ENCODE data around the gene KIF16B. TPM values are rescaled to one million over a fixed set of nuclear protein-coding genes. Genes with fewer than 3 reads are reported as not detected.

KIF16B gene
- total RNA-seq, 1 experiment from 2014 or later = 15.8 TPM

DNA sequence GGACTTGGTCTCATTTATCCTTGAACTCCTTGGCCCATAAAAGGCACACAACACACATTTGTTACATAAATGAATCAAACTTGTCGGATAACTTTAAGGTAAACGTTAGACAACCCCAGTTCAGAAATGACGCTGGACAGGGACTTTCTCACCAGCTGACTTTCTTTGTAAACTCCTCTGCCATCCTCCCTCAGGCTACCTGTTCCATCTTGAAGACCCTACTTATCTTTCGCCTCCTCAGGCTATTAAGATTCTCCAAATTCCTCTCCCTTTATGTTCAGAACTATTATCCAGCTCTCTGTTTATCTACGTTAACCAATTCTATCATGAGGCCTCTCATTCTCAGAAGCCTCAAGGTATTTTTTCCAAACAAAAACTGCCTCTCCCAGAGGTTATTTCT lies 47.7 kb upstream of the KIF16B start:
- peaks cover 10% of the 10 kb centered on the region for H3K4me1 Mint-ChIP-seq (ENCODE audit: insufficient read depth, unreplicated experiment)
- H3K36me3 Mint-ChIP-seq (ENCODE audit: insufficient read depth, unreplicated experiment) = no peaks in the 10 kb centered on the region
- TF ChIP-seq CTCF (IDR thresholded peaks at IDR 0.05; ENCODE audit: unreplicated experiment) = no peak
- H3K4me3 Mint-ChIP-seq (ENCODE audit: unreplicated experiment) = no peak overlapping the region
- intact Hi-C loops (cut with micrococcal nuclease) = no loop called here
- no TSS peak for BruUV-seq (replicated peaks)
- ChIA-PET POLR2A (interaction anchor here (1.2 to 1.9 kb wide), 2 partner anchors 9 to 92 kb away, joined by 3 to 5 read pairs; no protein-coding TSS in a partner anchor), CTCF (interaction anchor here (0.8 to 1.9 kb wide), 2 partner anchors 7 to 9 kb away, joined by 3 to 4 read pairs; no protein-coding TSS in a partner anchor)
- no peaks in the 10 kb centered on the region for H3K9me3 Mint-ChIP-seq (ENCODE audit: unreplicated experiment)
- DNase-seq (ENCODE audit: unreplicated experiment) = no peak
- no peak overlapping the region for H3K27ac Mint-ChIP-seq (ENCODE audit: low read depth, unreplicated experiment)
- H3K27me3 Mint-ChIP-seq (ENCODE audit: insufficient read depth, unreplicated experiment) = no peaks in the 10 kb centered on the region

- Mint-ChIP-seq H3K36me3 (ENCODE audit: insufficient read depth, unreplicated experiment) (no peaks in the 10 kb centered on the region), H3K27ac (ENCODE audit: low read depth, unreplicated experiment) (no peak overlapping the region), H3K9me3 (ENCODE audit: unreplicated experiment) (no peaks in the 10 kb centered on the region), H3K4me1 (ENCODE audit: insufficient read depth, unreplicated experiment) (peaks cover 20% of the 10 kb centered on the region), H3K27me3 (ENCODE audit: insufficient read depth, unreplicated experiment) (no peaks in the 10 kb centered on the region), H3K4me3 (ENCODE audit: unreplicated experiment) (no peak overlapping the region)
- no TSS peak for BruUV-seq (replicated peaks)
- DNase-seq (ENCODE audit: unreplicated experiment) = no peak
- ChIA-PET CTCF (interaction anchor here (0.6 kb wide), 1 partner anchor 43 kb away, joined by 4 read pairs; no protein-coding TSS in a partner anchor), POLR2A (interaction anchor here (1.2 to 1.9 kb wide), 2 partner anchors 10 to 91 kb away, joined by 3 to 5 read pairs; no protein-coding TSS in a partner anchor)
- intact Hi-C loops (cut with micrococcal nuclease) = no loop called here
- no peak for TF ChIP-seq CTCF (IDR thresholded peaks at IDR 0.05; ENCODE audit: unreplicated experiment)
These were observed 46.7 kb upstream of the KIF16B start for GRCh38 chr20:16619953-16620352.

DNA sequence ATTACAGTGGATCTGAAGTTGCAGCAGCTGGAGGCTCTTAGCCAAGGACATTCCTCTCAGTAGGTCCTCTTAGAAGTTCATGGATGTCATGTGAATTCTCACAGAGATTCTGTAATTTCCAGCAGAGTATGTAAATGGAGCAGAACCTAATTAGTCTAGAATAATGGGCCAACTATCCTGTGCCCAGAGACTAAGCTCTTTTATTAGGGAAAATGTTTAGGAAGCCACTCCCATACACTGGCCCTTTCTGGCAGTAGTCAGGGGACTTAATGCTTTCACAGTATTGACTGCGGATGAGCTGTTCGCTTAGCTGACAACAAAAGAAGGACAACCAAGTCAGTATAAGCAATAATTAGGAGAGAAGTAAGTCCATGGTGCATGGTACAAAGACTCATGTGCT lies 43.8 kb upstream of the KIF16B start:
- Mint-ChIP-seq H3K36me3 (ENCODE audit: insufficient read depth, unreplicated experiment) (no peaks in the 10 kb centered on the region), H3K4me3 (ENCODE audit: unreplicated experiment) (no peak overlapping the region), H3K4me1 (ENCODE audit: insufficient read depth, unreplicated experiment) (peaks cover 21% of the 10 kb centered on the region), H3K27ac (ENCODE audit: low read depth, unreplicated experiment) (no peak overlapping the region), H3K9me3 (ENCODE audit: unreplicated experiment) (no peaks in the 10 kb centered on the region), H3K27me3 (ENCODE audit: insufficient read depth, unreplicated experiment) (no peaks in the 10 kb centered on the region)
- no peak for DNase-seq (ENCODE audit: unreplicated experiment)
- no peak for TF ChIP-seq CTCF (IDR thresholded peaks at IDR 0.05; ENCODE audit: unreplicated experiment)
- ChIA-PET POLR2A (interaction anchor here (0.8 to 3.1 kb wide), 5 partner anchors 13 to 99 kb away, joined by 3 to 17 read pairs (median 3); no protein-coding TSS in a partner anchor), CTCF (interaction anchor here (1.2 to 2.2 kb wide), 4 partner anchors 99 to 337 kb away, joined by 3 to 7 read pairs (median 4); no protein-coding TSS in a partner anchor)
- intact Hi-C loops (cut with micrococcal nuclease) = no loop called here
- no TSS peak for BruUV-seq (replicated peaks)

GRCh38 chr20:16616317-16616716 lies 43.1 kb upstream of the KIF16B start:
- no peaks in the 10 kb centered on the region for H3K9me3 Mint-ChIP-seq (ENCODE audit: unreplicated experiment)
- H3K27ac Mint-ChIP-seq (ENCODE audit: low read depth, unreplicated experiment) = no peak overlapping the region
- intact Hi-C loops (cut with micrococcal nuclease) = no loop called here
- peaks cover 21% of the 10 kb centered on the region for H3K4me1 Mint-ChIP-seq (ENCODE audit: insufficient read depth, unreplicated experiment)
- H3K27me3 Mint-ChIP-seq (ENCODE audit: insufficient read depth, unreplicated experiment) = no peaks in the 10 kb centered on the region
- H3K36me3 Mint-ChIP-seq (ENCODE audit: insufficient read depth, unreplicated experiment) = no peaks in the 10 kb centered on the region
- no peak overlapping the region for H3K4me3 Mint-ChIP-seq (ENCODE audit: unreplicated experiment)
- DNase-seq (ENCODE audit: unreplicated experiment) = no peak
- TF ChIP-seq CTCF (IDR thresholded peaks at IDR 0.05; ENCODE audit: unreplicated experiment) = no peak
- CTCF ChIA-PET = interaction anchor here (0.6 to 2.2 kb wide), 4 partner anchors 61 to 141 kb away, joined by 3 to 7 read pairs (median 4); no protein-coding TSS in a partner anchor
- BruUV-seq (replicated peaks) = no TSS peak
- POLR2A ChIA-PET = interaction anchor here (0.6 to 3.1 kb wide), 6 partner anchors 8 to 876 kb away, joined by 3 to 17 read pairs (median 4); no protein-coding TSS in a partner anchor

Measured in MCF 10A (cell line).